SU-DHL-6 (cell line): Measurements from ENCODE around the gene LRRC18.

ENCODE experiments used
- CTCF ChIP-seq: fragments of 200-600 bp; sonication (generic); IDR thresholded peaks from one replicate; pipeline ENCODE4 v1.5.1; 2017; ENCODE audit warnings: antibody characterized with exemption, mild to moderate bottlenecking, low read length, moderate library complexity; ENCODE audit not compliant: insufficient read depth, poor library complexity, severe bottlenecking
- EZH2phosphoT487 ChIP-seq: fragments of 200-600 bp; sonication (generic), shearing (Covaris generic); conservative IDR thresholded peaks from 2 replicates; pipeline ENCODE4 v1.6.1; 2018; ENCODE audit warnings: mild to moderate bottlenecking, antibody characterized with exemption, low read length, moderate library complexity, mixed read lengths

DNA sequence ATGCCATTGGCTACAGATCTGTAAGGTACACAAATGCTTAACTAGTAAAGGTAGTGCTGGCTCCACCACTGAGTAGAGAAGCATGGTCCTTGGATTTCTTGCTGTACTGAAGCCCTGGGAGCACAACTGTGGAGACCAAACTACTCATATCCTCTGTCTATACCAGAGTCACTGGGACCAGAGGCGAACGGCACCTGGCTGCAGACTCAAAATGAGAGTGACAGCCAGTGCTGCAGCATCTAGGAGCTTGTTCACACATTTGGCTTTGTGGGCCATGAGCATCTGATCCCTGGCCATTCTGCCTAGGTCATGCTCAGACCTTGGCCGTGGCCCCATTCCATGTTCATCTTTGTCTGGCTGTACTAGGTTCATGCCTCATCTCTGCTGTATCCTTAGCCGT lies 31.9 kb downstream of the LRRC18 start:
- TF ChIP-seq CTCF (no peak), EZH2phosphoT487 (no peak)
